ENCODE measurements around the gene CYSTM1.

GRCh38 chr5:140270008-140270407 is 95.0 kb downstream of the CYSTM1 start:
- TF ChIP-seq EZH2phosphoT487 (IDR thresholded peaks at IDR 0.05; ENCODE audit: borderline replicate concordance, low read length) (no peak), CTCF (IDR thresholded peaks at IDR 0.05; ENCODE audit: low read depth, low read length, poor library complexity, severe bottlenecking) (no peak)

All from DOHH2 (cell line).